ENCODE results near the gene AGAP2. TPM values are rescaled to one million over a fixed set of nuclear protein-coding genes. Genes with fewer than 3 reads are reported as not detected.
A peak's percentile ranks its signal among the peaks of the same experiment; 100 is the strongest.

Gene AGAP2
- total and polyA plus RNA-seq, 2 of the 13 experiments (the other 11 are each of a cell fraction or from before 2014, with no cell fraction given), result 0.38 to 0.45 TPM

DNA sequence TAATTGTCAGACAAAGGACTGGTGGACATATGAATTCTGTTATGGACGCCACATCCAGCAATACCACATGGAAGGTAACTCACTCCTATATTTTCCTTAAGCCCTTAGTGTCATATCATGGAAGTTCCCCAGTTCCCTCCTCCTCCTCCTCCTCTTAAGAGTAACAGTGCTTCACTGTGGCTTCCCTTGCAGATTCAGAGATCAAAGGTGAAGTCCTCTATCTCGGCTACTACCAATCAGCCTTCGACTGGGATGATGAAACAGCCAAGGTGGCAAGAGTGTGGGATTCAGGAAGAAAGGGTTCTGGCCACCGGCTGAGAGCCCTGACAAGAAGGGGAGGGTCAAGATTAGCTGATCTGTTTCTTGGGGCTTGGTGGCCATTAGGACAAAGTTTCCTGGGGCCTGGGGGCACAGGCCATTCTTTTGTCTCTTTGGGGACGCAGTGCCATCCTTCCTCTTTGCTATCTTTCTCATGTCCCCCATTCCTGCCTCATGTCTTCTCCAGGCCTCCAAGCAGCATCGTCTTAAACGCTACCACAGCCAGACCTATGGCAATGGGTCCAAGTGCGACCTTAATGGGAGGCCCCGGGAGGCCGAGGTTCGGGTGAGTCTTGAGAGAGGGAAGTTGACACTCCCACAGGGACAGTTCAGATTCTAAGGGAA, 42.6 kb downstream of the AGAP2 start:
- Histone ChIP-seq H3K36me3 (replicated peaks in 1 of 2; ENCODE audit: control insufficient read depth in 1 of 2, insufficient read depth in 2 of 2, low read length in 2 of 2) (peaks cover 8 to 18% of the 10 kb centered on the region in 2 experiments; a peak in 4 of 5 replicates), H3K27ac (ENCODE audit: extremely low read length, insufficient read depth, low read length) (no peak overlapping the region), H3K9ac (ENCODE audit: insufficient read depth, low read depth, low read length) (no peak overlapping the region), H3K79me2 (ENCODE audit: insufficient read depth, low read length) (peaks cover 11% of the 10 kb centered on the region), H3K4me3 (replicated peaks in 1 of 3; ENCODE audit: insufficient read depth in 1 of 3, low read depth in 2 of 3, low read length in 3 of 3) (no peak overlapping the region; a peak in 1 of 6 replicates), H3K27me3 (ENCODE audit: control insufficient read depth in 1 of 2, insufficient read depth in 2 of 2, low read length in 2 of 2) (no peaks in the 10 kb centered on the region), H3K9me3 (ENCODE audit: low read length) (no peaks in the 10 kb centered on the region), H3K4me2 (ENCODE audit: low read depth, low read length) (no peak overlapping the region; the same call in 1 of the 2 replicates), H3K4me1 (ENCODE audit: insufficient read depth, low read length) (peaks cover 48% of the 10 kb centered on the region), H4K20me1 (ENCODE audit: insufficient read depth, low read length) (no peaks in the 10 kb centered on the region), H2AFZ (ENCODE audit: low read length) (no peak overlapping the region)
- FAIRE-seq, result no peak
- intact Hi-C loops (cut with micrococcal nuclease; ENCODE audit: unreplicated experiment), result no loop called here
- WGBS (ENCODE audit: low lambda C conversion rate), result 78% methylated on average over 11 of the region's 11 CpGs
- no peak for ATAC-seq
- in situ Hi-C loops (cut with HindIII; ENCODE audit: extremely low pct_ligation_motif_present, low pct_unique_long_range_greater_than_20kb), result no loop called here
- no peak for DNase-seq (ENCODE audit: low spot score)
- ChIA-PET POLR2A (no interaction called here), CTCF (ENCODE audit: low intra/inter-chr PET ratio, low total read pairs) (no interaction called here)
- no TSS peak for BruUV-seq (replicated peaks)
- TF ChIP-seq ZSCAN5A (CRISPR knock-in tag; IDR thresholded peaks at IDR 0.05; ENCODE audit: borderline replicate concordance), result no peak
- no peak for TF ChIP-seq HMG20A (CRISPR knock-in tag; IDR thresholded peaks at IDR 0.05; ENCODE audit: borderline replicate concordance)
- TF ChIP-seq CENPT (CRISPR knock-in tag; IDR thresholded peaks at IDR 0.05; ENCODE audit: low read depth), result no peak
- TF ChIP-seq KAT2B (IDR thresholded peaks at IDR 0.05; ENCODE audit: borderline replicate concordance, low read depth, low read length), result no peak
- peak; percentile 33 for TF ChIP-seq CEBPG (CRISPR knock-in tag; IDR thresholded peaks at IDR 0.05)
- TF ChIP-seq HNF4A (CRISPR knock-in tag; IDR thresholded peaks at IDR 0.05), result peak; percentile 20; the same call in 1 of the 2 replicates
- TF ChIP-seq SMC3 (IDR thresholded peaks at IDR 0.05; ENCODE audit: low read length), result no peak
- 0 out of 2 replicates have a peak, but pooled peaks have one; percentile 19 for TF ChIP-seq NFYC (CRISPR knock-in tag; IDR thresholded peaks at IDR 0.05)
- no peak for TF ChIP-seq RCOR2 (CRISPR knock-in tag; IDR thresholded peaks at IDR 0.05)
- TF ChIP-seq ZNF75D (CRISPR knock-in tag; IDR thresholded peaks at IDR 0.05; ENCODE audit: borderline replicate concordance), result no peak
- no peak for TF ChIP-seq MTA3 (CRISPR knock-in tag; IDR thresholded peaks at IDR 0.05)
- TF ChIP-seq FLYWCH1 (CRISPR knock-in tag; IDR thresholded peaks at IDR 0.05), result no peak
- TF ChIP-seq HNF4G (IDR thresholded peaks at IDR 0.05; ENCODE audit: borderline replicate concordance, low read depth, low read length), result peak; percentile 22; the same call in 1 of the 2 replicates
- TF ChIP-seq HNF4G (CRISPR knock-in tag; IDR thresholded peaks at IDR 0.05; ENCODE audit: borderline replicate concordance, low read depth), result no peak
